SU-DHL-6 (cell line): Measurements from ENCODE around the gene CGB2.

Source experiments
- CTCF ChIP-seq: fragments of 200-600 bp; sonication (generic); IDR thresholded peaks from one replicate; pipeline ENCODE4 v1.5.1; 2017; ENCODE audit warnings: antibody characterized with exemption, mild to moderate bottlenecking, low read length, moderate library complexity; ENCODE audit not compliant: insufficient read depth, poor library complexity, severe bottlenecking
- EZH2phosphoT487 ChIP-seq: fragments of 200-600 bp; sonication (generic), shearing (Covaris generic); conservative IDR thresholded peaks from 2 replicates; pipeline ENCODE4 v1.6.1; 2018; ENCODE audit warnings: mild to moderate bottlenecking, antibody characterized with exemption, low read length, moderate library complexity, mixed read lengths

DNA sequence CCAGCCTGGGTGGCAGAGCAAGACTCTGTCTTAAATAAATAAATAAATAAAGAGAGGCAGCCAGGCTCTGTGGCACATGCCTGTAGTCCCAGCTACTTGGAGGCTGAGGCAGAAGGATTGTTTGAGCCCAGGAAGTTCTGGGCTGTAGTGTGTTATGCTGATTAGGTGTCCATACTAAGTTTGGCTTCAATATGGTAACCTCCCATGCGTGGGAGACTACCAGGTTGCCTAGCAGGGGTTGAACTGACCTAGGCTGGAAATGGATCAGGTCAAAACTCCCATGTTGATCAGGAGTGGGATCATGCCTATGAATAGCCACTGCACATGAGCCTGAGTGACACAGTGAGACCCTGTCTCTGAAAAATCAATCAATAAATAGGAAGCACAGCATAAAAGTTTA lies 49.6 kb downstream of the CGB2 start:
- TF ChIP-seq CTCF (no peak), EZH2phosphoT487 (no peak)
